Coronary artery (tissue), 2 donors: ENCODE measurements around the gene SPTBN5.

ENCODE experiments used
- DNase-seq: peaks from one replicate; pipeline ENCODE4 v3.0.0-alpha.2; 2017; ENCODE audit warnings: low spot score
- H3K27ac ChIP-seq, 2 donors: fragments of 200-600 bp; sonication (generic); one replicate each; pipeline ENCODE4 v1.5.1; 2016 to 2019
- H3K4me3 ChIP-seq: fragments of 200-600 bp; sonication (generic); 2 replicates; pipeline ENCODE4 v1.5.1; 2016; ENCODE audit warnings: mild to moderate bottlenecking, moderate library complexity
- TF ChIP-seq, protein P1 (sequence below): fragments of 200-600 bp; sonication (generic); IDR thresholded peaks from one replicate; pipeline ENCODE4 v1.5.1; 2019; ENCODE audit warnings: antibody characterized with exemption

SPTBN5 gene

DNA sequence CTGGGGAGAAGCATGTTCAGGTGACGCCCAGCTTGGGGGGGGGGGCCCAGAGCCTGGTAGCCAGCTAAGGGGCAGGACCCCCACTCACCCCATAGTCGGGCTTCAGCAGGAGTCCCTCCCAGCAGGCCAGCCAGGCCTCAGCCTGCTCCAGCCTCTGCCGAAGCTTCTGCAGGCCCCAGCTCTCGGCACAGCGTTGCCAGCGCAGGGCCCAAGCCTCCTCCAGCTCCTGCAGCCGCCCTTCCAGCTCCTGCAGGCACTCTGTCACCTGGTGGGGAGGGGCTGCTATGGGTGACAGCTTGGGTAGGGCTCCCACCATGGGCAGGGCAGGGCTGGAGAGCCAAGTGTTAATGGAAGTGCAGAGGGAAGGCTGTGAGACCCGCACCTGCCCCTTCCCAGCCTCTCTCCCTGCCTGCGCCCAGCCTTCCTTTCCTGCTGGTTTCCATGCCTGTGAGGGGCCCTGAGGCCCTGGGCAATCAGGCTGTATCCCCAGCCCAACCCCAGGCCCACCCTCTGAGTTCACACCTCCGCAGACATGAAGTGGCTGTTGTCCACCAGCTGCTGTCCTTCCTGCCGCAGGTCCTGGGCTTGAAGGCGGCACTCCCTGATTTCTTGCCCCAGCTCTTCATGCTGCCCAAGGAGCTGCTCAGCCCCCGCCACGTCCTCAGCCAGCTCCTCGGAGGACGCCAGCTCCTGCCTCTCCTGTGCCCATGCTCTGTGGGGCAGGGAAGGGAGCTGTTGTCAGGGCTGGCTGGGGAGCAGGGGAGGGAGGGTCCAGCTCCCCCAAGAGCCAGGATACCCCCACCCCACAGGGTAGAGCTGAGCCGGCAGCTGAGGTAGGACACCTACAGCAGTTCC is 40.9 kb downstream of the SPTBN5 start:
- Histone ChIP-seq H3K4me3 (no peak overlapping the region), H3K27ac (no peak overlapping the region)
- TF ChIP-seq, protein P1, sequence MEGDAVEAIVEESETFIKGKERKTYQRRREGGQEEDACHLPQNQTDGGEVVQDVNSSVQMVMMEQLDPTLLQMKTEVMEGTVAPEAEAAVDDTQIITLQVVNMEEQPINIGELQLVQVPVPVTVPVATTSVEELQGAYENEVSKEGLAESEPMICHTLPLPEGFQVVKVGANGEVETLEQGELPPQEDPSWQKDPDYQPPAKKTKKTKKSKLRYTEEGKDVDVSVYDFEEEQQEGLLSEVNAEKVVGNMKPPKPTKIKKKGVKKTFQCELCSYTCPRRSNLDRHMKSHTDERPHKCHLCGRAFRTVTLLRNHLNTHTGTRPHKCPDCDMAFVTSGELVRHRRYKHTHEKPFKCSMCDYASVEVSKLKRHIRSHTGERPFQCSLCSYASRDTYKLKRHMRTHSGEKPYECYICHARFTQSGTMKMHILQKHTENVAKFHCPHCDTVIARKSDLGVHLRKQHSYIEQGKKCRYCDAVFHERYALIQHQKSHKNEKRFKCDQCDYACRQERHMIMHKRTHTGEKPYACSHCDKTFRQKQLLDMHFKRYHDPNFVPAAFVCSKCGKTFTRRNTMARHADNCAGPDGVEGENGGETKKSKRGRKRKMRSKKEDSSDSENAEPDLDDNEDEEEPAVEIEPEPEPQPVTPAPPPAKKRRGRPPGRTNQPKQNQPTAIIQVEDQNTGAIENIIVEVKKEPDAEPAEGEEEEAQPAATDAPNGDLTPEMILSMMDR: no peak
- no peak for DNase-seq

DNA sequence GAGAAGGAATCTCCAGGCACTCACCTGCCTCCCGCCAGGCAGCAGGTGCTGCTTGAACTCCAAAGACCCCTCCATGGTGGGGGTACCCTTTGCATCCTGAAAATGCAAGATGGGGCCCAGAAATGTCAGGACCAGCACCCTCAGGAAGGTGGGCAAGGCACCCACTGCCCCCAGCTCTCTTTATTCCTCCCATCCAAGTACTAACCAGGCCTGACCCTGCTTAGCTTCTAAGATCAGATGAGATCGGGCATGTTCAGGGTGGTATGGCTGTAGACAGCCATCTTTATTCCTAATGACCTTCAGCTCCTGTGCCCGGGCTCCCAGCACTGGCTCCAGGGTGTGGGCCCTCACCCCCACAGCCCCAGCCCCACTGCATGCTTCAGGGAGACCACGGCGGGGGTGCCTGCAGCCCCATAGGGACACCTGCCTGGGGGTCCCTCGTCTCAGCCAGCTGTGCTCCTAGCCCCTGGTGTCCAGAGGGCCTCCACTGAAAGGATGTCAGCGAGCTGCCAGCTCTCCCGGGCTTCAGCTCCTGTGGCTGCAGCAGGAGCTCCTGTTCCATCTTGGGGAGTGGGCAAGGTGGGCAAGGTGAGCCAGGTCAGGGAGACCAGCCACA is 42.0 kb downstream of the SPTBN5 start:
- DNase-seq: no peak
- Histone ChIP-seq H3K27ac (no peak overlapping the region), H3K4me3 (no peak overlapping the region)
- TF ChIP-seq, protein P1: no peak

DNA sequence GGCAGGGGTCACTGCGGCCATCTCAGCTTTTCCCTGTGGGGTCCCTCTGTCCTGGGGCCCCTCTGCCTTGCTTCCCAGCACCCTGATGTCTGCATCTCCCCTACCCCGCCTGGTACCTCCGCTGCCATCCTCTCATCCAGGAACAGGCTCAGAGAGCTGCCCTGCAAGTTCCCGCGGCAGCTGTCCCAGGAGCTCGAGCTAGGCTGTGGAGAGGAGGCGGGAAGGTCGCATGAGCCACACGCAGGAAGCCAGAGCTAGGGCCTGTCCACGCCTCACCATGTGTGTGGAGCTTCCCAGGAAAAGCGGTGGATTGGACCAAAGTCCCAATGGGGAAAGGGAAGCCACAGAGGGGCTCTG is 42.7 kb downstream of the SPTBN5 start:
- no peak for DNase-seq
- no peak overlapping the region for H3K27ac ChIP-seq
- TF ChIP-seq, protein P1: no peak
- H3K4me3 ChIP-seq: no peak overlapping the region

DNA sequence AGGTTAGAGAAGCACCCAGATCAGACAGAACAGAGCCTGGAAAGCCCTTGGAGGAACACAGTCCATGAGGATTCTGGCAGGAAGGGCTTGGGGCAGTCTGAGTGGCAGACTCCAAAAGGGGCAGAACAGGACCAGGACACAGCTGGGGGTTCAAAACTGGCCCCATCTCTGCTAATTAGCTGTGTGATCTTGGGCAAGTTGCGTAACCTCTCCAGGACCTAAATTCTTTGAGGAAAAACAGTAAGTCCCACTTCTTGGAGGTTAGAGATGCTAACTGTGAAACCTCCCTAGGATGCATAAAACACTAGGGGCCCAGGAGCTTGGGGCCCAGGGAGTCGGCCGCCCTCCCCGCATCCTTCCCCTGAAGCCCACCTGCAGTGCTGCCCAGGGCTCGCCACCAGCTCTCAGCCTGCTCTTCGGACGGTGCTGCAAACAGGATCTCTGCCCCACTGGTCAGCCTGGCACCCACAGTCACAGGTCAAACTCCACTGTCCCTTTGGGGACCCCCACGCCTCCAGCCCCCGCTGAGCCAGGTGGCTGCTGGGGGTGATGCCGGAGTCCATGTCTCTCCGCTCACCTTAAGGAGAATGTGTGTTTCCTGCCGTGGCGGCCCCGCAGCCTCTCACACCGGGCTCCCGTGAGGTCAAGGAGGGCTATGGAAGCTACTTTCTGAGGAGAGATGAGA is 43.2 kb downstream of the SPTBN5 start:
- Histone ChIP-seq H3K4me3 (no peak overlapping the region), H3K27ac (no peak overlapping the region)
- no peak for DNase-seq
- TF ChIP-seq, protein P1: no peak

DNA sequence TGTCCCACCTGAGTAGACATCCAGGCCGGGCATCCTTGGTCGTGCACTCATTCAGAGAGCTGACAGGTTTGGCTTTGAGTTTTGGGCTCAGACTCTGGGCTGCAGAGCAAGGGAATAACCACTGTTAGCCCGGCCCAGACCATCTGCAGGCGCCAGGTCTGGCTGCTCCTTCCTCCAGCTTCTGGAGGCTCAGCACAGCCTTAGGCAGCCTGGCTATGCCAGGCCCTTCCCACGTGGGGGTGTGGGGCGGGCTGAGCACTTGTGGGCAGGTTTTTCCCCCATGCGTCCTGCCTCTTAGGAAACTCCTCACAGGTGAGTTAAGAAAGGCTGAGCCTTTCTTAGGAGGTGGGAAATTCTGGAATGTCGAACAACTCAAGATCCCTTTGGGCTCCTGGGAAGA is 44.0 kb downstream of the SPTBN5 start:
- Histone ChIP-seq H3K27ac (no peak overlapping the region), H3K4me3 (no peak overlapping the region)
- no peak for DNase-seq
- TF ChIP-seq, protein P1: no peak

DNA sequence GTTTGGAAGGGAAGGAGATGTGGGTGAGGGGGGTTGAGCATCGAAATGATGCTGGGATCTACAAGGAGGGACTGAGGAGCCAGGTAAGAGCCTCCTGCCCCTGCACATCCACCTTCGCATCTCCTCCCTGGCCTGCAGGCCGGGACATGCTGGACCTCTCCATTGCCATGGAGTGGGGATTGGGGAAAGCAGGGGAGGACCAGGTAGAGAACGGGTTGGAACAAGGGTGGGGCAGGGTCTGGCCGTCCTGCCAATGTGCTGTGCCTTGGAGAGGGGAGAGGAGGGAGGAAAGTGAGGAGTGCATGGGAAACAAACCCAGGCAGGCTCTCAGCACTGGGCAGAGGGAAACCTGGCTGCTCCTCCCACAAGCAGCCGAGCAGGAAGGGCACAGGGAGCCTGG is 44.6 kb downstream of the SPTBN5 start:
- no peak overlapping the region for H3K4me3 ChIP-seq
- no peak for DNase-seq
- no peak overlapping the region for H3K27ac ChIP-seq
- TF ChIP-seq, protein P1: no peak
